DND-41 (cell line): Measurements from ENCODE around the gene PGLYRP3.

Experiments
- ATAC-seq: fragments of 200-7000 bp; cut with Tn5 transposase; 3 replicates; pipeline ENCODE4 v1.9.1; 2021; ENCODE audit warnings: low read depth; ENCODE audit not compliant: insufficient read depth
- DNase-seq: peaks from one replicate; pipeline ENCODE4 v3.0.0-alpha.2; 2020
- H2AFZ ChIP-seq: 2 replicates; pipeline ENCODE4 v1.6.0; 2012; ENCODE audit warnings: low read depth, low read length
- H3K27ac ChIP-seq: 2 replicates; pipeline ENCODE4 v1.5.1; 2012; ENCODE audit warnings: low read length, inconsistent platforms
- H3K27me3 ChIP-seq: fragments of 200-600 bp; sonication (generic); 2 replicates; pipeline ENCODE4 v1.6.0; 2012; ENCODE audit warnings: low read length, mild to moderate bottlenecking, inconsistent platforms; ENCODE audit not compliant: insufficient read depth, poor library complexity
- H3K36me3 ChIP-seq: 2 replicates; pipeline ENCODE4 v1.5.1; 2012; ENCODE audit warnings: low read length, inconsistent platforms; ENCODE audit not compliant: insufficient read depth
- H3K4me1 ChIP-seq: 2 replicates; pipeline ENCODE4 v1.5.1; 2012; ENCODE audit warnings: mild to moderate bottlenecking, low read length; ENCODE audit not compliant: insufficient read depth
- H3K4me2 ChIP-seq: 2 replicates; pipeline ENCODE4 v1.6.0; 2012; ENCODE audit warnings: mild to moderate bottlenecking, moderate library complexity, low read length, inconsistent platforms; ENCODE audit not compliant: insufficient read depth
- H3K4me3 ChIP-seq, 2 experiments: fragments of 200-600 bp in 1 of 2; shearing (Covaris generic) in 1 of 2; 2 replicates each; pipeline ENCODE4 v1.5.1; 2012 to 2016; ENCODE audit warnings: inconsistent platforms in 2 of 2, low read length in 2 of 2, mild to moderate bottlenecking in 2 of 2, low read depth in 1 of 2, moderate library complexity in 1 of 2
- H3K79me2 ChIP-seq: 2 replicates; pipeline ENCODE4 v1.6.0; 2012; ENCODE audit warnings: low read length, inconsistent platforms; ENCODE audit not compliant: insufficient read depth
- H3K9ac ChIP-seq: 2 replicates; pipeline ENCODE4 v1.6.0; 2012; ENCODE audit warnings: low read depth, mild to moderate bottlenecking, inconsistent platforms, low read length, moderate library complexity
- H3K9me3 ChIP-seq: 2 replicates; pipeline ENCODE4 v1.5.1; 2012; ENCODE audit warnings: low read length, moderate library complexity, mild to moderate bottlenecking, inconsistent platforms; ENCODE audit not compliant: insufficient read depth, severe bottlenecking
- H4K20me1 ChIP-seq: 2 replicates; pipeline ENCODE4 v1.6.0; 2012; ENCODE audit warnings: low read length; ENCODE audit not compliant: insufficient read depth
- CTCF ChIP-seq: IDR thresholded peaks from 2 replicates; pipeline ENCODE4 v1.5.1; 2012; ENCODE audit warnings: borderline replicate concordance, low read length, moderate library complexity, mild to moderate bottlenecking; ENCODE audit not compliant: poor library complexity, severe bottlenecking; ENCODE audit errors: extremely low read depth
- EZH2 ChIP-seq: IDR thresholded peaks from 3 replicates; pipeline ENCODE4 v1.6.1; 2012; ENCODE audit warnings: borderline replicate concordance, low read depth, mild to moderate bottlenecking, moderate library complexity, low read length, inconsistent platforms; ENCODE audit not compliant: severe bottlenecking

PGLYRP3 gene

DNA sequence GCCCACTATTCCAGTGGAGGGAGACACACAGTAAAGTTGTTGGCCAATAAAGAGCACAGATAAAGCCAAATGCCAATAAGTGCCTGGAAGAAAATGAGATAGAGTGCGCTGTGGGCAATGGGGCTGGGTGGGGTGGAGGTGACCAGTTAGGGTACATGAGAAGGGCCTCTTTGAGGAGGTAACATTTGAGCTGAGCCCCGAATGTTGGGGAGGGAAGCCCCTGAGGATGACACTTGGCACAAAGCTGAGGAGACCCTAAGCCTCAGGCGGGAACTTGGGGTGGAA, 45.9 kb upstream of the PGLYRP3 start:
- H3K4me1 ChIP-seq: no peaks in the 10 kb centered on the region
- H3K9ac ChIP-seq: no peak overlapping the region
- H3K9me3 ChIP-seq: no peaks in the 10 kb centered on the region
- H3K27me3 ChIP-seq: peaks cover 29% of the 10 kb centered on the region
- no peak for ATAC-seq
- no peak overlapping the region for H3K4me2 ChIP-seq
- TF ChIP-seq EZH2 (no peak), CTCF (no peak)
- H3K27ac ChIP-seq: no peak overlapping the region
- no peaks in the 10 kb centered on the region for H3K36me3 ChIP-seq
- H3K79me2 ChIP-seq: no peaks in the 10 kb centered on the region
- no peak for DNase-seq
- no peak overlapping the region for H2AFZ ChIP-seq
- H3K4me3 ChIP-seq: no peak overlapping the region
- H4K20me1 ChIP-seq: no peaks in the 10 kb centered on the region

- DNase-seq: no peak
- ATAC-seq: no peak
- H3K27me3 ChIP-seq: peaks cover 24% of the 10 kb centered on the region
- no peak within 1 kb of the TSS for H3K27ac ChIP-seq
- no peaks in the 10 kb centered on the region for H3K9me3 ChIP-seq
- H3K4me1 ChIP-seq: no peaks in the 10 kb centered on the region
- H3K4me2 ChIP-seq: no peak within 1 kb of the TSS
- H3K79me2 ChIP-seq: no peaks in the 10 kb centered on the region
- H3K4me3 ChIP-seq: no peak within 1 kb of the TSS
- no peak for TF ChIP-seq CTCF
- no peak for TF ChIP-seq EZH2
- no peak within 1 kb of the TSS for H2AFZ ChIP-seq
- no peaks in the 10 kb centered on the region for H3K36me3 ChIP-seq
- no peaks in the 10 kb centered on the region for H4K20me1 ChIP-seq
- no peak within 1 kb of the TSS for H3K9ac ChIP-seq
These were observed 45.3 kb upstream of the PGLYRP3 start, which contains the start of gene S100A9 for GRCh38 chr1:153357853-153358690. S100A9 (plus strand) TSS chr1:153357854; CDS start chr1:153358284, 430 bp downstream.

GRCh38 chr1:153357076-153357852, 44.5 kb upstream of the PGLYRP3 start:
- TF ChIP-seq CTCF (no peak), EZH2 (no peak)
- H2AFZ ChIP-seq: no peak overlapping the region
- H3K79me2 ChIP-seq: no peaks in the 10 kb centered on the region
- H4K20me1 ChIP-seq: no peaks in the 10 kb centered on the region
- no peaks in the 10 kb centered on the region for H3K4me1 ChIP-seq
- H3K36me3 ChIP-seq: no peaks in the 10 kb centered on the region
- ATAC-seq (no peak), DNase-seq (no peak)
- H3K4me3 ChIP-seq: no peak overlapping the region
- H3K9ac ChIP-seq: no peak overlapping the region
- H3K9me3 ChIP-seq: no peaks in the 10 kb centered on the region
- peaks cover 21% of the 10 kb centered on the region for H3K27me3 ChIP-seq
- H3K4me2 ChIP-seq: no peak overlapping the region
- no peak overlapping the region for H3K27ac ChIP-seq
